Astrocyte (in vitro differentiated cells and primary cell): ENCODE results near the gene ANKRD11. TPM values are rescaled to one million over a fixed set of nuclear protein-coding genes. Genes with fewer than 3 reads are reported as not detected.

ENCODE experiments used
- DNase-seq: peaks from one replicate; pipeline ENCODE4 v3.0.0-alpha.2; 2010; ENCODE audit warnings: low read depth
- FAIRE-seq: peaks from 2 replicates; lab custom pipeline; 2011; peaks lifted over from hg19 to GRCh38; lab: Jason Lieb, UNC
- H2AFZ ChIP-seq: 2 replicates; pipeline ENCODE4 v1.6.0; 2012; ENCODE audit warnings: low read depth, low read length, inconsistent platforms
- H3K27ac ChIP-seq: 2 replicates; pipeline ENCODE4 v1.5.1; 2011; ENCODE audit warnings: low read depth, low read length, inconsistent platforms
- H3K27me3 ChIP-seq: 2 replicates; pipeline ENCODE4 v1.6.0; 2011; ENCODE audit warnings: low read length, inconsistent platforms; ENCODE audit not compliant: insufficient read depth
- H3K36me3 ChIP-seq: 2 replicates; pipeline ENCODE4 v1.5.1; 2011; ENCODE audit warnings: low read length, inconsistent platforms; ENCODE audit not compliant: insufficient read depth
- H3K4me1 ChIP-seq: 2 replicates; pipeline ENCODE4 v1.5.1; 2011; ENCODE audit warnings: low read length, inconsistent platforms; ENCODE audit not compliant: insufficient read depth
- H3K4me2 ChIP-seq: 2 replicates; pipeline ENCODE4 v1.6.0; 2012; ENCODE audit warnings: low read length, inconsistent platforms
- H3K4me3 ChIP-seq: 2 replicates; pipeline ENCODE4 v1.5.1; 2011; ENCODE audit warnings: low read depth, mild to moderate bottlenecking, low read length, inconsistent platforms; ENCODE audit not compliant: insufficient read depth
- H3K79me2 ChIP-seq: 2 replicates; pipeline ENCODE4 v1.6.0; 2012; ENCODE audit warnings: mild to moderate bottlenecking, low read length, inconsistent platforms; ENCODE audit not compliant: insufficient read depth
- H3K9ac ChIP-seq: 2 replicates; pipeline ENCODE4 v1.6.0; 2012; ENCODE audit warnings: mild to moderate bottlenecking, low read length, inconsistent platforms
- H3K9me3 ChIP-seq: 2 replicates; pipeline ENCODE4 v1.5.1; 2012; ENCODE audit warnings: low read depth, mild to moderate bottlenecking, low read length, inconsistent platforms; ENCODE audit not compliant: insufficient read depth
- H4K20me1 ChIP-seq: 2 replicates; pipeline ENCODE4 v1.6.0; 2012; ENCODE audit warnings: low read length, inconsistent platforms; ENCODE audit not compliant: insufficient read depth
- H3K27ac Mint-ChIP-seq: one replicate; pipeline ENCODE4 v1.8.0; 2021; ENCODE audit warnings: mild to moderate bottlenecking, mixed read lengths; ENCODE audit not compliant: unreplicated experiment
- H3K27me3 Mint-ChIP-seq: one replicate; pipeline ENCODE4 v1.8.0; 2021; ENCODE audit warnings: low read depth, mixed read lengths; ENCODE audit not compliant: unreplicated experiment
- H3K36me3 Mint-ChIP-seq: one replicate; pipeline ENCODE4 v1.8.0; 2021; ENCODE audit warnings: low read depth, mixed read lengths; ENCODE audit not compliant: unreplicated experiment
- H3K4me1 Mint-ChIP-seq: one replicate; pipeline ENCODE4 v1.8.0; 2021; ENCODE audit warnings: low read depth, mixed read lengths; ENCODE audit not compliant: unreplicated experiment
- H3K4me3 Mint-ChIP-seq: one replicate; pipeline ENCODE4 v1.8.0; 2021; ENCODE audit warnings: mild to moderate bottlenecking, moderate library complexity, mixed read lengths; ENCODE audit not compliant: unreplicated experiment
- H3K9me3 Mint-ChIP-seq: one replicate; pipeline ENCODE4 v1.8.0; 2021; ENCODE audit warnings: mild to moderate bottlenecking, mixed read lengths; ENCODE audit not compliant: unreplicated experiment
- EZH2 ChIP-seq: IDR thresholded peaks from 2 replicates; pipeline ENCODE4 v1.6.1; 2012; ENCODE audit warnings: mild to moderate bottlenecking, low read length, inconsistent platforms; ENCODE audit not compliant: insufficient read depth
- total RNA-seq: library from RNA; stranded (reverse); gene quantifications from 2 replicates; pipeline ENCODE4 v1.2.1, GENCODE V29; 2021
- TF ChIP-seq, protein P1 (sequence below): IDR thresholded peaks from 2 replicates; pipeline ENCODE4 v1.5.1; 2011; ENCODE audit warnings: low read depth, mild to moderate bottlenecking, inconsistent platforms, low read length, moderate library complexity; ENCODE audit not compliant: insufficient read depth

Gene ANKRD11
- total RNA-seq, 1 donor from 2014 or later = 213 TPM

GRCh38 chr16:89293276-89294143, 196.9 kb downstream of the ANKRD11 start:
- Mint-ChIP-seq H3K9me3 (no peaks in the 10 kb centered on the region), H3K4me1 (peaks cover 24% of the 10 kb centered on the region), H3K27ac (no peak overlapping the region), H3K27me3 (no peaks in the 10 kb centered on the region), H3K36me3 (peaks cover 14% of the 10 kb centered on the region), H3K4me3 (no peak overlapping the region)
- TF ChIP-seq, protein P1, sequence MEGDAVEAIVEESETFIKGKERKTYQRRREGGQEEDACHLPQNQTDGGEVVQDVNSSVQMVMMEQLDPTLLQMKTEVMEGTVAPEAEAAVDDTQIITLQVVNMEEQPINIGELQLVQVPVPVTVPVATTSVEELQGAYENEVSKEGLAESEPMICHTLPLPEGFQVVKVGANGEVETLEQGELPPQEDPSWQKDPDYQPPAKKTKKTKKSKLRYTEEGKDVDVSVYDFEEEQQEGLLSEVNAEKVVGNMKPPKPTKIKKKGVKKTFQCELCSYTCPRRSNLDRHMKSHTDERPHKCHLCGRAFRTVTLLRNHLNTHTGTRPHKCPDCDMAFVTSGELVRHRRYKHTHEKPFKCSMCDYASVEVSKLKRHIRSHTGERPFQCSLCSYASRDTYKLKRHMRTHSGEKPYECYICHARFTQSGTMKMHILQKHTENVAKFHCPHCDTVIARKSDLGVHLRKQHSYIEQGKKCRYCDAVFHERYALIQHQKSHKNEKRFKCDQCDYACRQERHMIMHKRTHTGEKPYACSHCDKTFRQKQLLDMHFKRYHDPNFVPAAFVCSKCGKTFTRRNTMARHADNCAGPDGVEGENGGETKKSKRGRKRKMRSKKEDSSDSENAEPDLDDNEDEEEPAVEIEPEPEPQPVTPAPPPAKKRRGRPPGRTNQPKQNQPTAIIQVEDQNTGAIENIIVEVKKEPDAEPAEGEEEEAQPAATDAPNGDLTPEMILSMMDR = peak; percentile 4
- TF ChIP-seq EZH2 = no peak
- no peaks in the 10 kb centered on the region for H3K9me3 ChIP-seq
- DNase-seq (no peak), FAIRE-seq (no peak)
- H3K4me3 ChIP-seq = no peak overlapping the region
- no peak overlapping the region for H3K27ac ChIP-seq
- no peak overlapping the region for H3K4me2 ChIP-seq
- H3K27me3 ChIP-seq = no peaks in the 10 kb centered on the region
- H3K36me3 ChIP-seq = peaks cover 6% of the 10 kb centered on the region
- H2AFZ ChIP-seq = no peak overlapping the region
- no peak overlapping the region for H3K9ac ChIP-seq
- no peaks in the 10 kb centered on the region for H3K4me1 ChIP-seq
- H4K20me1 ChIP-seq = peaks cover 93% of the 10 kb centered on the region
- H3K79me2 ChIP-seq = peaks cover 78% of the 10 kb centered on the region

GRCh38 chr16:89292443-89293078, 197.8 kb downstream of the ANKRD11 start:
- H3K9ac ChIP-seq = no peak overlapping the region
- Mint-ChIP-seq H3K4me1 (peaks cover 23% of the 10 kb centered on the region), H3K27me3 (no peaks in the 10 kb centered on the region), H3K4me3 (no peak overlapping the region), H3K9me3 (no peaks in the 10 kb centered on the region), H3K27ac (peak overlapping the region; percentile 53), H3K36me3 (peaks cover 15% of the 10 kb centered on the region)
- H3K27me3 ChIP-seq = no peaks in the 10 kb centered on the region
- peaks cover 93% of the 10 kb centered on the region for H4K20me1 ChIP-seq
- H3K79me2 ChIP-seq = peaks cover 72% of the 10 kb centered on the region
- no peak overlapping the region for H3K4me3 ChIP-seq
- no peaks in the 10 kb centered on the region for H3K9me3 ChIP-seq
- FAIRE-seq (no peak), DNase-seq (no peak)
- H2AFZ ChIP-seq = no peak overlapping the region
- no peaks in the 10 kb centered on the region for H3K4me1 ChIP-seq
- no peak overlapping the region for H3K4me2 ChIP-seq
- H3K36me3 ChIP-seq = peaks cover 12% of the 10 kb centered on the region
- no peak overlapping the region for H3K27ac ChIP-seq
- TF ChIP-seq, protein P1 = no peak
- no peak for TF ChIP-seq EZH2
